Esophagus (tissue), 2 donors: ENCODE measurements around the gene CATSPER1. TPM values are rescaled to one million over a fixed set of nuclear protein-coding genes. Genes with fewer than 3 reads are reported as not detected.
"Not testable (repeated sequence)": the region's sequence is repeated elsewhere in the genome, so short reads cannot be mapped to it uniquely, and the experiment has no call there.

Experiments used
- H3K27ac ChIP-seq, 2 donors: one replicate each; pipeline ENCODE4 v1.5.1; 2013; ENCODE audit warnings: low read depth in 2 of 2, mild to moderate bottlenecking in 2 of 2, inconsistent platforms in 1 of 2, low read length in 1 of 2, moderate library complexity in 1 of 2
- H3K27me3 ChIP-seq, 2 donors: one replicate each; pipeline ENCODE4 v1.6.1; 2013; ENCODE audit warnings: low read length in 2 of 2, control low read depth in 1 of 2, mild to moderate bottlenecking in 1 of 2; ENCODE audit not compliant: insufficient read depth in 2 of 2, control insufficient read depth in 1 of 2
- H3K36me3 ChIP-seq, 2 donors: one replicate each; pipeline ENCODE4 v1.6.1; 2013; ENCODE audit warnings: low read length in 1 of 2; ENCODE audit not compliant: control insufficient read depth in 2 of 2, insufficient read depth in 2 of 2
- H3K4me1 ChIP-seq, 2 donors: one replicate each; pipeline ENCODE4 v1.6.1; 2013; ENCODE audit warnings: low read length in 1 of 2; ENCODE audit not compliant: control insufficient read depth in 2 of 2, insufficient read depth in 2 of 2
- H3K4me3 ChIP-seq, 2 donors: one replicate each; pipeline ENCODE4 v1.5.1; 2013; ENCODE audit warnings: low read length in 2 of 2, mild to moderate bottlenecking in 2 of 2, low read depth in 1 of 2, moderate library complexity in 1 of 2
- H3K9me3 ChIP-seq, 2 donors: one replicate each; pipeline ENCODE4 v1.6.1; 2013; ENCODE audit warnings: mild to moderate bottlenecking in 2 of 2, low read depth in 1 of 2, low read length in 1 of 2, moderate library complexity in 1 of 2; ENCODE audit not compliant: control insufficient read depth in 2 of 2, insufficient read depth in 1 of 2
- WGBS, 2 donors: extraction: QIAGEN DNeasy Blood & Tissue Kit; methylation state at CpG; one replicate each; pipeline ENCODE4 v1.1.7; 2013; 5-methylcytosine and 5-hydroxymethylcytosine counted together
- polyA plus RNA-seq, 2 donors: library from polyadenylated mRNA; stranded (reverse); fragments of 200-250 nt; gene quantifications; one replicate each; pipeline ENCODE4 v1.2.3, GENCODE V29; 2013
- donor health status: healthy with polysubstance abuse.
- donor health status: Bipolar disorder and iron deficiency.

CATSPER1 gene
- polyA plus RNA-seq, 2 donors: 0.05 to 0.06 TPM

DNA sequence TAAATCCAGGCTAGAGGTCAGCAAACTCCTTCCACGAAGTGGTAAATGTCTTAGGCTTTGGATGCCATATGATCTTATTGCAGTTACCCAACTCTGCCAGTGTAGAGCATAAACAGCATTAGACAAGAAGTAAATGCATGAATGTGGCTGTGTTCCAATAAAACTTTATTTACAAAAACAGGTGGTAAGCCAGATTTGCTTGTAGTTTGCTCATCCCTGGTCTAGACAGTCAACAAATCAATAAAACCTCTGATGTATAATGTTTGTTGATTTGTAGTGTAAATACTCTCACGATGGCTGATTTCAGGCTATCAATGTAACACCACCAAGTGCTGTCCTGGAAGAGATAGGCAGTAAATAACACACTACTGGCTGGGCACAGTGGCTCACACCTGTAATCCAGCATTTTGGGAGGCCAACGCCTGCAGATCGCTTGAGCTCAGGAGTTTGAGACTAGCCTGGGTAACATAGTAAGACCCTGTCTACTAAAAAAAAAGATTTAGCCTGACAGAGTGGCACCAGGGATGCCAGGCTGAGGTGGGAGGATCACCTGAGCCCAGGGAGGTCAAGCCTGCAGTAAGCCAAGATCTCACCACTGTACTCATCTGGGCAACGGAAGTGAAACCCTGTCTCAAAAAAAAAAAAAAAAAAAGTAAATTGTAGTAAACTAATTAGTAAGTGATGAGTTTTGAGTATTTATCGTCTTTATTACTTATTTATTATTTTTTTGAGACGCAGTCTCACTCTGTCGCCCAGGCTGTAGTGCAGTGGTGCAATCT is 6.9 kb upstream of the CATSPER1 start:
- H3K4me3 ChIP-seq: no peak overlapping the region
- no peaks in the 10 kb centered on the region for H3K4me1 ChIP-seq
- H3K9me3 ChIP-seq: no peaks in the 10 kb centered on the region
- H3K36me3 ChIP-seq: no peaks in the 10 kb centered on the region
- 81 to 86% methylated on average over 8 of the region's 8 CpGs for WGBS, 2 donors
- H3K27ac ChIP-seq: no peak overlapping the region
- no peaks in the 10 kb centered on the region for H3K27me3 ChIP-seq

DNA sequence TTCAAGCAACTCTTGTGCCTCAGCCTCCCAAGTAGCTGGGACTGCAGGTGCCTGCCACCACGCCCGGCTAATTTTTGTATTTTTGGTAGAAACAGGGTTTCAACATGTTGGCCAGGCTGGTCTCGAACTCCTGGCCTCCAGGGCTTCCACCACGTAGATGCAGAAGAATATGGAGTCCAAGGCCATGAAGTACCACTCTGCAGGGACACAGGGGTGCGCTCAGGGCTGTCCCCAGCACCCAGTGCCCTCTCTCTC is 3.2 kb downstream of the CATSPER1 start:
- 69 to 73% methylated on average over 5 of the region's 5 CpGs for WGBS, 2 donors
- H3K9me3 ChIP-seq, H3K4me3 ChIP-seq, H3K27ac ChIP-seq, H3K4me1 ChIP-seq, H3K36me3 ChIP-seq, H3K27me3 ChIP-seq: not testable (repeated sequence)

DNA sequence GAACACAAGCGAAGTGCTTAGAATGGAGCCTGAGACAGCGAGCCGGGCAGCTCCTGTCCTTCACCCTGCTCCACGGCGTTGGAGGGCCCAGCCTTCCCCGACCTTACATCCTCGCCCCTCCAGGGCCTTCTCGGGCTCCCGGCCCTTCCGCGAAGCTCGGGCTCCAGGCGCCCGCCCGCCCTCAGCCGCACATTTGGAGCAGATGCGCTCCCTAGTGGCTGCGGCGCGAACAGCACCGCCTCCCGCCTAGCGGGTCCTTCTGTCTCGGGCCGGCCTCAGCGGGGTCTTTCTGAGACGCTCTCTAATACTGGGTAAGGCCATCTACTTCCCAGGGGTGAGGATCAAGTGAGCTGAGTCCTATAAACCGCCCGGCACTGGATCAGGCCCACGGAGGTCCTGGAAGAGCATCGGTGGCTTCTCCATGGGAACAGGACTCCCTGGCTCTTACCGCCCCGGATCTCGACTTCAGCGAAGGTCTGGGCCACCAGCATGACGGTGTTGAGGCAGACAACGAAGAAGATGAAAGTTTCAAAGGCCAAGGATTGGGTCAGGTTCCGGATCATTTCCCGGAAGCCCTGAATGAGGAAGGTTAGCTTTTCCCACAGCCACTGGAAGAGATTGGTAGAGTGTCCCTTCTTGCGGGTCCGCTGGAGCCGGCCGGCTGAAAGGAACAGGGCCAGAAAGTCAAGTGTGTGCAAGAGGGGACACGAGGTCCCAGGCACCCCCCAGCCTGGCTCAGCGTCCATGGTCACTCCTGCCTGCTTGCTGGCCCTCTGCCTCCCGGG is 3.7 kb downstream of the CATSPER1 start:
- WGBS, 2 donors: 18 to 20% methylated on average over 46 of the region's 46 CpGs
- H3K9me3 ChIP-seq: no peaks in the 10 kb centered on the region

GRCh38 chr11:66020618-66021357 is 5.5 kb downstream of the CATSPER1 start:
- H3K27me3 ChIP-seq: no peaks in the 10 kb centered on the region
- H3K9me3 ChIP-seq: no peaks in the 10 kb centered on the region
- H3K27ac ChIP-seq: no peak overlapping the region
- H3K36me3 ChIP-seq: no peaks in the 10 kb centered on the region
- H3K4me3 ChIP-seq: no peak overlapping the region
- WGBS, 2 donors: 80 to 84% methylated on average over 25 of the region's 25 CpGs
- H3K4me1 ChIP-seq: no peaks in the 10 kb centered on the region

More for the DNA sequence above, 3.7 kb downstream of the CATSPER1 start:
- Histone ChIP-seq H3K36me3 (no peaks in the 10 kb centered on the region), H3K4me1 (no peaks in the 10 kb centered on the region), H3K4me3 (no peak overlapping the region), H3K27me3 (no peaks in the 10 kb centered on the region), H3K27ac (no peak overlapping the region)

DNA sequence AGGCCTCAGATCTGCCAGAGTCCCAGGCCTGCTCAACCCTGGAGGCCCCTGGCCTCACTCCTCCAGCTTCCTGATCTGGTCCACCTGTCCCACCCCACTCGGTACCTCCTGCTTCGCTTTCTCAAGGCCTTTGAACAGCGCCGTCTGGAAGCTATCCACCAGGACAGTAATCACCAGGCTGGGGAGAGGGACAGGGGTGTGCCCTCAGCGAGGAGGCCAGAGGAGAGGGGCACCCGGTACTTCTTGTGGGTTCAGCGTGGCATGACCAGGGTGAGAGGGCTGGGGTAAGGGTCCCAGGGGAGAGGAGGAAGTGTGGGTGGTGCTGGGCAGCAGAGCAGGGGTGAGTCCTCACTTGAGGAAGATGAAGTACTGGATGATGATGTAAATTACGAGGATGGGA is 6.1 kb downstream of the CATSPER1 start:
- Histone ChIP-seq H3K27me3 (no peaks in the 10 kb centered on the region), H3K4me1 (no peaks in the 10 kb centered on the region), H3K9me3 (no peaks in the 10 kb centered on the region), H3K36me3 (no peaks in the 10 kb centered on the region), H3K27ac (no peak overlapping the region), H3K4me3 (no peak overlapping the region)
- 74 to 75% methylated on average over 8 of the region's 8 CpGs for WGBS, 2 donors

- Histone ChIP-seq H3K4me1 (peaks cover 0 to 2% of the 10 kb centered on the region in 2 donors), H3K27ac (no peak overlapping the region), H3K9me3 (no peaks in the 10 kb centered on the region), H3K4me3 (no peak overlapping the region), H3K36me3 (no peaks in the 10 kb centered on the region), H3K27me3 (no peaks in the 10 kb centered on the region)
- WGBS, 2 donors: 71 to 81% methylated on average over 4 of the region's 4 CpGs
These were observed 9.0 kb downstream of the CATSPER1 start for GRCh38 chr11:66017321-66017720.

- WGBS, 2 donors: 81 to 86% methylated on average over 10 of the region's 10 CpGs
- H3K4me3 ChIP-seq: no peak overlapping the region
- H3K9me3 ChIP-seq: no peaks in the 10 kb centered on the region
- no peaks in the 10 kb centered on the region for H3K36me3 ChIP-seq
- H3K27me3 ChIP-seq: no peaks in the 10 kb centered on the region
- H3K27ac ChIP-seq: no peak overlapping the region
- peaks cover 2 to 3% of the 10 kb centered on the region in 2 donors for H3K4me1 ChIP-seq
These were observed 9.5 kb downstream of the CATSPER1 start for GRCh38 chr11:66016793-66017177.

GRCh38 chr11:66015936-66016792 is 10.1 kb downstream of the CATSPER1 start:
- H3K27me3 ChIP-seq: no peaks in the 10 kb centered on the region
- 66 to 76% methylated on average over 18 of the region's 18 CpGs for WGBS, 2 donors
- no peaks in the 10 kb centered on the region for H3K36me3 ChIP-seq
- peaks cover 2 to 3% of the 10 kb centered on the region in 2 donors for H3K4me1 ChIP-seq
- H3K9me3 ChIP-seq: no peaks in the 10 kb centered on the region
- H3K27ac ChIP-seq: no peak overlapping the region
- H3K4me3 ChIP-seq: no peak overlapping the region

DNA sequence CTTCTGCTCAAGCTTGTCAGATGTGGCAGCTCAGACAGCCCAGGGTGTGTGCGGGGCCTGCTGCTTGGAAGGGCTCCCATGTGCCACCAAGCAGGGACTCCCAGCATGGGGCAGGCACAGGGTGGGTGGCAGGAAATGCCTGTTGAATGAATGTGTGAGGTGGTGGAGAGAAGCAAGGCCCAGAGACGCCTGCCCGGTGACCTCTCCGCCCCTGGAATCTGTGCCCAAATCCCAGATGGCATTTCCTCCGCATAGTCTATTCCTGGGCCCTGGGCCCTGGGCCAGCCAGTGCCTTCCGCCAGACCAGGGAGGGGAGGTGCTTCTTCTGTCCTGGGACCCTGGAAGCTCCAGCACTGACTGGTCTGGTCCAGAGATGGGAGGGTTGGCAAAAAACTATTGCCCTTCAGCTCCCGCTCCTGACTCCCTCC is 10.8 kb downstream of the CATSPER1 start:
- no peak overlapping the region for H3K27ac ChIP-seq
- no peaks in the 10 kb centered on the region for H3K27me3 ChIP-seq
- H3K9me3 ChIP-seq: no peaks in the 10 kb centered on the region
- H3K36me3 ChIP-seq: no peaks in the 10 kb centered on the region
- WGBS, 2 donors: 66 to 76% methylated on average over 7 of the region's 7 CpGs
- H3K4me3 ChIP-seq: no peak overlapping the region
- H3K4me1 ChIP-seq: peaks cover 2 to 3% of the 10 kb centered on the region in 2 donors
